Loucy (cell line): ENCODE data around the gene ALG8.

Experiments
- H2AFZ ChIP-seq: fragments of 200-600 bp; sonication (generic); 2 replicates; pipeline ENCODE4 v1.6.0; 2016; ENCODE audit warnings: antibody characterized with exemption, mild to moderate bottlenecking, low read length, moderate library complexity
- H3F3A ChIP-seq: fragments of 200-600 bp; 2 replicates; pipeline ENCODE4 v1.6.0; 2016; ENCODE audit warnings: antibody characterized with exemption, low read depth, mild to moderate bottlenecking
- H3K27me3 ChIP-seq: fragments of 200-600 bp; sonication (generic); 2 replicates; pipeline ENCODE4 v1.6.1; 2014; ENCODE audit warnings: low read length, mild to moderate bottlenecking; ENCODE audit not compliant: insufficient read depth, poor library complexity, severe bottlenecking
- H3K36me3 ChIP-seq: fragments of 200-600 bp; sonication (generic); 2 replicates; pipeline ENCODE4 v1.6.1; 2016; ENCODE audit warnings: low read length; ENCODE audit not compliant: insufficient read depth
- H3K4me1 ChIP-seq: fragments of 200-600 bp; sonication (generic); 2 replicates; pipeline ENCODE4 v1.5.1; 2014; ENCODE audit warnings: low read length, mild to moderate bottlenecking; ENCODE audit not compliant: insufficient read depth, poor library complexity, severe bottlenecking
- H3K4me2 ChIP-seq: fragments of 200-600 bp; sonication (generic); 2 replicates; pipeline ENCODE4 v1.6.0; 2014; ENCODE audit warnings: antibody characterized with exemption, low read length, low read depth, mild to moderate bottlenecking; ENCODE audit not compliant: poor library complexity, severe bottlenecking
- H3K4me3 ChIP-seq: fragments of 200-600 bp; sonication (generic); 2 replicates; pipeline ENCODE4 v1.5.1; 2014; ENCODE audit warnings: low read length, mild to moderate bottlenecking, mixed read lengths; ENCODE audit not compliant: poor library complexity, severe bottlenecking
- H3K79me2 ChIP-seq: fragments of 200-600 bp; sonication (generic); 2 replicates; pipeline ENCODE4 v1.6.1; 2014; ENCODE audit warnings: low read length; ENCODE audit not compliant: insufficient read depth
- H3K9ac ChIP-seq: fragments of 200-600 bp; sonication (generic); 2 replicates; pipeline ENCODE4 v1.6.0; 2014; ENCODE audit warnings: mild to moderate bottlenecking, low read depth, low read length, moderate library complexity; ENCODE audit not compliant: poor library complexity, severe bottlenecking
- H3K9me2 ChIP-seq: fragments of 200-600 bp; sonication (generic); replicated peaks from 2 replicates; pipeline ENCODE4 v1.6.1; 2016; ENCODE audit warnings: low read depth, low read length, mixed read lengths
- H3K9me3 ChIP-seq: fragments of 200-600 bp; sonication (generic); 2 replicates; pipeline ENCODE4 v1.6.1; 2014; ENCODE audit warnings: mild to moderate bottlenecking, antibody characterized with exemption, low read length, low read depth; ENCODE audit not compliant: insufficient read depth
- H4K20me1 ChIP-seq: fragments of 200-600 bp; sonication (generic); 2 replicates; pipeline ENCODE4 v1.6.0; 2014; ENCODE audit warnings: antibody characterized with exemption, low read length, mild to moderate bottlenecking; ENCODE audit not compliant: insufficient read depth, poor library complexity, severe bottlenecking
- CTCF ChIP-seq: fragments of 200-600 bp; sonication (generic); conservative IDR thresholded peaks from 2 replicates; pipeline ENCODE4 v1.5.1; 2014; ENCODE audit warnings: mild to moderate bottlenecking, antibody characterized with exemption, low read length
- EZH2phosphoT487 ChIP-seq: fragments of 200-600 bp; IDR thresholded peaks from 2 replicates; pipeline ENCODE4 v1.6.1; 2018; ENCODE audit warnings: antibody characterized with exemption, mild to moderate bottlenecking, moderate library complexity, borderline replicate concordance

Gene ALG8

GRCh38 chr11:78050964-78051831 lies 88.2 kb downstream of the ALG8 start:
- no peak overlapping the region for H3K9ac ChIP-seq
- H3K9me2 ChIP-seq, result no peaks in the 10 kb centered on the region
- TF ChIP-seq EZH2phosphoT487 (no peak), CTCF (no peak)
- no peaks in the 10 kb centered on the region for H3K27me3 ChIP-seq
- no peaks in the 10 kb centered on the region for H3K79me2 ChIP-seq
- H3K4me3 ChIP-seq, result no peak overlapping the region
- H3K9me3 ChIP-seq, result no peaks in the 10 kb centered on the region
- no peaks in the 10 kb centered on the region for H3K36me3 ChIP-seq
- no peaks in the 10 kb centered on the region for H3K4me1 ChIP-seq
- H4K20me1 ChIP-seq, result no peaks in the 10 kb centered on the region
- H3F3A ChIP-seq, result no peaks in the 10 kb centered on the region
- H3K4me2 ChIP-seq, result no peak overlapping the region
- H2AFZ ChIP-seq, result no peak overlapping the region
